Peyer's patch (tissue), 4 donors: ENCODE data around the gene MRPL44. TPM values are rescaled to one million over a fixed set of nuclear protein-coding genes. Genes with fewer than 3 reads are reported as not detected.
A peak's percentile ranks its signal among the peaks of the same experiment; 100 is the strongest.
"Not testable (repeated sequence)": the region's sequence is repeated elsewhere in the genome, so short reads cannot be mapped to it uniquely, and the experiment has no call there.

Experiments
- DNase-seq, 3 donors: peaks; one replicate each; pipeline ENCODE4 v3.0.0-alpha.2; 2017 to 2019
- H3K27ac ChIP-seq, 4 donors: fragments of 200-600 bp; sonication (generic); one replicate each; pipeline ENCODE4 v1.5.1; 2016 to 2019
- H3K27me3 ChIP-seq, 2 donors: fragments of 200-600 bp; sonication (generic); one replicate each; pipeline ENCODE4 v1.5.1; 2019
- H3K36me3 ChIP-seq, 3 donors: fragments of 200-600 bp; sonication (generic); one replicate each; pipeline ENCODE4 v1.5.1; 2016 to 2019
- H3K4me1 ChIP-seq, 4 donors: fragments of 200-600 bp; sonication (generic); one replicate each; pipeline ENCODE4 v1.5.1; 2016 to 2019
- H3K4me3 ChIP-seq, 4 donors: fragments of 200-600 bp; sonication (generic); 1 replicate in 3 of 4; 2 replicates in 1 of 4; pipeline ENCODE4 v1.5.1; 2016 to 2019; ENCODE audit warnings: mild to moderate bottlenecking in 1 of 4
- H3K9me3 ChIP-seq, 4 donors: fragments of 200-600 bp; sonication (generic); one replicate each; pipeline ENCODE4 v1.5.1; 2016 to 2019; ENCODE audit warnings: mild to moderate bottlenecking in 1 of 4
- CTCF ChIP-seq, 6 experiments: fragments of 450-650 bp in 4 of 6; fragments of 200-600 bp in 2 of 6; sonication (generic) in 1 of 6; IDR thresholded peaks; one replicate each; pipeline ENCODE4 v1.5.1; 2017 to 2019; ENCODE audit warnings: antibody characterized with exemption in 6 of 6, mild to moderate bottlenecking in 3 of 6, moderate library complexity in 1 of 6
- POLR2A ChIP-seq, 2 donors: fragments of 450-650 bp; IDR thresholded peaks; one replicate each; pipeline ENCODE4 v1.5.1; 2017; ENCODE audit warnings: antibody characterized with exemption in 2 of 2, mild to moderate bottlenecking in 2 of 2, moderate library complexity in 2 of 2
- total RNA-seq, 4 donors: library from RNA; depleted of rRNA; stranded (reverse); fragments of >200 nt; gene quantifications; one replicate each; pipeline ENCODE4 v1.1.0, GENCODE V29; 2016

The MRPL44 gene
- total RNA-seq, 4 donors from 2014 or later: 17.6 to 36.3 (median 22.2) TPM

- Histone ChIP-seq H3K4me3 (no peak overlapping the region), H3K27ac (no peak overlapping the region), H3K36me3 (no peaks in the 10 kb centered on the region), H3K4me1 (peaks cover 4 to 55% (median 14%) of the 10 kb centered on the region in 4 donors), H3K27me3 (no peaks in the 10 kb centered on the region), H3K9me3 (no peaks in the 10 kb centered on the region)
- TF ChIP-seq CTCF (IDR thresholded peaks at IDR 0.05): no peak
- TF ChIP-seq POLR2A (IDR thresholded peaks at IDR 0.05): no peak
- DNase-seq: no peak
Observed at GRCh38 chr2:223932816-223933800, 24.2 kb upstream of the MRPL44 start.

DNA sequence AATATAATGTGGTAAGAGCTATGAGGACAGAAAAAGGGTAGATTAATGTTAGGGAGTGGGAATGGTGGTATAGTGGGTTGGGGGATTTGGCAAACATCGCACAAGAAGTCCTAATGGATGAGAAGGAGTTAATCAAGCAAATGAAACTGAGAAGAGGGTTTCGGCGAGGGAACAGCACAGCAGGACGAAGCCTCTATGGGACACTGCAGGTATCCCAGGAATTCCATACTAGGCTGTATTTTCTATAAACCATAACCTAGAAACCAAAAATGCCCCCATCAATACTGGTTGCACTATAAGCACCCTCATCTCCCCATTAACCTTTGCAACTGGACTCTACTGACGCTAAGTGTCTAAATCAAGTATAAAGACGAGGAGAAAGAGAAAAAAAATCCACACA, 22.4 kb upstream of the MRPL44 start:
- Histone ChIP-seq H3K27ac (no peak overlapping the region), H3K4me1 (peaks cover 4 to 54% (median 15%) of the 10 kb centered on the region in 4 donors), H3K4me3 (no peak overlapping the region), H3K27me3 (no peaks in the 10 kb centered on the region), H3K9me3 (no peaks in the 10 kb centered on the region), H3K36me3 (no peaks in the 10 kb centered on the region)
- no peak for DNase-seq
- TF ChIP-seq POLR2A (IDR thresholded peaks at IDR 0.05): no peak
- TF ChIP-seq CTCF (IDR thresholded peaks at IDR 0.05): no peak

DNA sequence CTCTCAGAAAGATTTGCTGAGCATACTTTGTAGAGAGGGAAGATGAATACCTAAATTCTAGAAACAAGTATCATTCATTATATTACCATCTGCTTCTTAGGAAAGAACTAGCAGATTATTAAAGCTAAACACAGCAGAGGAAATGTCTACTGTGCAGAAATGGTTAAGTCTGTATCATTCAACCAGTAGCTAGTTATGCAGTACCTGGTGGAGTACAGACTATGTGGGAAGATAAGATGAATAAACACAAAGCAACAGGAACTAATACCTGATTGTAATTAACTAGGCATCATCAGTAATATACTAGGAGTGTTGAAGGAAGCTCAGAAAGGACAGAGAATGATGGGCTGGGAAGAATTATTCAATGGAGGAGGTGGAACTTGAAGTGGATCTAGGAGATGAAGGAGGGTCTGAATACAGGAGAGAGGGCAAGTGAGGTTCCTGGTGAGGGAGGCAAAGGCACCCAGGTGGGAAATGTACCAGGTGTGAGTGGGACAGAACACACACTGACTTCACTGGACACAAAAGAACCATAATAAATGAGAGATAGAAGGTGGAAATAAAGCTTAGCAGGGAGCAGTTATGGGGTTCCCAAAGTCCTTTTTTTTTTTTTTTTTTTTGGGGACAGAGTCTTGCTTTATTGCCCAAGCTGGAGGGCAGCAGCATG, 21.7 kb upstream of the MRPL44 start:
- no peaks in the 10 kb centered on the region for H3K27me3 ChIP-seq
- H3K4me3 ChIP-seq: no peak overlapping the region
- TF ChIP-seq CTCF (IDR thresholded peaks at IDR 0.05): no peak
- TF ChIP-seq POLR2A (IDR thresholded peaks at IDR 0.05): no peak
- no peak for DNase-seq
- H3K36me3 ChIP-seq: no peaks in the 10 kb centered on the region
- H3K9me3 ChIP-seq: no peaks in the 10 kb centered on the region
- no peak overlapping the region for H3K27ac ChIP-seq
- peaks cover 0 to 47% (median 10%) of the 10 kb centered on the region in 4 donors for H3K4me1 ChIP-seq

DNA sequence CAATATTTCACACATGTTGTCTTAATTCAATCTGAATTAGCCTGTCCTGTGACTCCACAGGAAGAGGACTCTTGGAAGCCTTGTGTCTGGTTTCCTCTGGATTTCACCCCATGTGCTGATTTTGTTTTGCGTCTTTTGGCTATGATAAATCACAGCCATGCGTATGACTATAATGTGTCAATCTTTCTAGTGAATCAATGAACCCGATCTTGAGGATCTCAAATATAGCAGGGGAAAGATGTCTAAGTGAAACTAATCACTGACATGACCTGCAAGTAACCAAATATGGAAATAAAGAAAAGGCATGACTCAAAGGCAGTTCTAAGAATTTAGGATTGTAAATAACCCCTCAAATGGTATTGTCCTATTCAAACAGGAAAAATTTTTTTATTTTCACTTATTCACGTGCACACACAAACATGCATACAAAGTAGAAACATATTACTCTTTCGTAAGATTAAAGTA, 20.4 kb upstream of the MRPL44 start:
- DNase-seq: no peak
- H3K9me3 ChIP-seq: no peaks in the 10 kb centered on the region
- peaks cover 0 to 43% (median 13%) of the 10 kb centered on the region in 4 donors for H3K4me1 ChIP-seq
- peak overlapping the region in 1 of 4 donors; percentile 19 for H3K27ac ChIP-seq
- no peaks in the 10 kb centered on the region for H3K36me3 ChIP-seq
- no peaks in the 10 kb centered on the region for H3K27me3 ChIP-seq
- H3K4me3 ChIP-seq: no peak overlapping the region
- TF ChIP-seq CTCF (IDR thresholded peaks at IDR 0.05): no peak
- TF ChIP-seq POLR2A (IDR thresholded peaks at IDR 0.05): no peak

DNA sequence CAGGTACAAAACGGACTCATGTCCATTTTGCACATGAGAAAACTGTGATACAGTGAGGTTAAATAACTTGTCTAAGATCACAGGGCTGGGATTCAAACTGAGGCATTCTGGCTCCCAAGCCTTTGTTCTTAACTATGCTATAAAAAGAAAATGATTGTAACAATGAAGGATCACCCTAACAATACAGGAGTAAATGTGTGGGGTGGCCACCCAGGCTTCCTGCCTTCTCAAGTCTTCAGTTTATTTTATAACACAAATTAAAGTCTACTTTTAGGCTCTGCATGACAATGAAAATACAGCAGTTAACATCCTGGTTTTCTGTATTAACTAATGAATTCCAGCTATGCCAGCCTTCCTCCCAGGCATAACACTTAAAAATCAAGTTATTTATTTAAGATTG, 19.7 kb upstream of the MRPL44 start:
- no peak for DNase-seq
- Histone ChIP-seq H3K27me3 (no peaks in the 10 kb centered on the region), H3K36me3 (no peaks in the 10 kb centered on the region), H3K27ac (no peak overlapping the region), H3K4me1 (peaks cover 0 to 43% (median 14%) of the 10 kb centered on the region in 4 donors), H3K9me3 (no peaks in the 10 kb centered on the region), H3K4me3 (no peak overlapping the region)
- TF ChIP-seq POLR2A (IDR thresholded peaks at IDR 0.05): no peak
- TF ChIP-seq CTCF (IDR thresholded peaks at IDR 0.05): no peak

GRCh38 chr2:223939438-223939837, 17.8 kb upstream of the MRPL44 start:
- not testable (repeated sequence) for DNase-seq, H3K27me3 ChIP-seq, H3K36me3 ChIP-seq, H3K27ac ChIP-seq, H3K9me3 ChIP-seq, H3K4me3 ChIP-seq
- peaks cover 4 to 46% (median 15%) of the 10 kb centered on the region in 4 donors for H3K4me1 ChIP-seq
